Bone marrow (tissue), 2 donors: ENCODE data around the gene TRPM3.

Experiments
- DNase-seq, 2 donors: peaks; one replicate each; lab custom pipeline; 2025; lab: John Stamatoyannopoulos, UW

Gene TRPM3

DNA sequence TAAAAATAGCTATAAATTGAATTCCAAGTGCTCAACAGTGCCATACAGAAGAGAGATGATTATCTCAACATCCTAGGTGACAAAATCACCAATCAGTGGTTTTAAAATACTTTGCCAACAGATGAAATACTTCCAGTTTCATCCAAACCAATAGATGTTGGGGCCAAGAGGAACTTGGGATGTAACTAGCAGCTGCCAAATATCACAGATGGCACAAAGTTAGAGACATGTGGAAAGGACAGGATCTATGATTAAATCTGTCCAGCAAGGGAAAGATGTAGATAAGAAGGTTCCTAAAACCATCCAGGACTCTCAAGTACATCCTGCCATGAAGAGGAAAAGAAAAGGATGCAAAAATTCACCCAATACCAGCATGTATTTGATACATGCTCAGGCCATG, 23.8 kb downstream of the TRPM3 start:
- no peak for DNase-seq

DNA sequence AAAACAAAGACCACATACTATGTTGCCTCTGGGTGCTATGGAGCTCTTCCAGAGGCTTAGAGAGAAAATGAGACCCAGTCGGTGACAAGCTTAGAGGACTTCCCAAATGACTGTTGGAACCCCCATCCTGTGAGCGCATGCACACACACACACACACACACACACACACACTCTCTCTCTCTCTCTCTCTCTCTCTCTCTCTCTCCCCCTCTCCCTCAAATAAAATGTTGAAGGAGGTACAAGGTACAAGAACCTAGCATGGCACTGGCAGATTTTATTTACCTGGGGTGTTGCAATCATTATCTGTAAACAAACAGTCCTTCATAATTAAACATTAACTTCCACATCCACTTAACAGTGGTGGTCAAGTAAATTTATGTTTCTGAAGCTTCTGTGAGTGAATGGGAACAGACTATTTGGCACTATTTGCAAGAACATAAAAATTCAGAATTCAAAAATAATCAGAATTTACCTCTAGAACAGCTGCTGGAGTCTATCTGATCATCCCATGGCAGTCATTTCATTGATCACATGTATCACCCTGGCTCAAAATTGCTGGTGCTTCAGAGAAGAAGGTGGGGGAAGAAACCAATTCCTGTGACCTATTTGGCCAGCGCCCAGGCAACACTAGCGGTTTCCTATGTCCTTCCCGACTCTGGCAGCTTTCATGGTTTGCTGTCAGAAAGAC, 24.9 kb downstream of the TRPM3 start:
- no peak for DNase-seq

GRCh38 chr9:71094708-71095251, 26.6 kb downstream of the TRPM3 start:
- DNase-seq = no peak

DNA sequence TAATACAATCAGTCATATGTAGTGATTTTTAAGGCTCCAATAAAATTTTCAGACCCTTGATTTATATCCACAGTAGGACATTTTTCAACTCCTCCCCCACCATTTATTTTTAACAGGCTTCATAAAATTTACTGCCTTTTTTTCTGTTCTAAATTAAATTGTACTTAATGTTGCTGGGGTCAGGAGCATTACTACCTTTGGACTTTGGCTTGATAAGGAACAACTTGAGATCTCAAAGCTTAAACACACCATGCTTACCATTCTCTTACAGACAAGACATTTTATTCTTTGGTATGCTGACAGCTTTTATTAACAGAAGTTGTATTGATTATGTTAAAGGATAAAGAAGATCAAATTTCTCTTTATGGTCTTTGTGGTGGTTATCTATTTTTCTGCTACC, 30.5 kb downstream of the TRPM3 start:
- DNase-seq = no peak

- DNase-seq = no peak
Measured at GRCh38 chr9:71079451-71079850, 42.0 kb downstream of the TRPM3 start.

GRCh38 chr9:71076096-71076495, 45.3 kb downstream of the TRPM3 start:
- DNase-seq = no peak

DNA sequence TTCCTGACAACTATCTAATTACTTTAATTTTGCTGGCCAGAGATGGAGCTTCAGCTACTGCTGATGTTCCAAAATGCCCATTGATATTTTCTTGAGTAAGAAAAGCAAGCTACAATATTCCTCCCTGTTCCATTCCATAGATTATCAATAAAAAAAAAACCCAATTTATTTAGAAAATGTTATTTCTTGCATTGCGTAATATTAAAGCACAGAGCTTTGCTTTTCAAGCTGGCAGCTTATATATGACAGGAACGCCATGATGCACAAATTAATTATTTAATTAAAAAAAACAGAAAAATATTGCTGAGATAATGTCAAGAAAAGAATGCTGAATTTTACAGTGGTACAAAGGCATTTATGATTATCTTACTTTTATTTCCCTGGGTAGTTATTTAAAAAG, 47.9 kb downstream of the TRPM3 start:
- DNase-seq = no peak

GRCh38 chr9:71072587-71072986, 48.8 kb downstream of the TRPM3 start:
- no peak for DNase-seq

- DNase-seq = no peak
Measured at GRCh38 chr9:71071633-71072032, 49.8 kb downstream of the TRPM3 start.

GRCh38 chr9:71058660-71059059, 62.8 kb downstream of the TRPM3 start:
- no peak for DNase-seq

- no peak for DNase-seq
Measured at GRCh38 chr9:71052287-71052686, 69.1 kb downstream of the TRPM3 start.

DNA sequence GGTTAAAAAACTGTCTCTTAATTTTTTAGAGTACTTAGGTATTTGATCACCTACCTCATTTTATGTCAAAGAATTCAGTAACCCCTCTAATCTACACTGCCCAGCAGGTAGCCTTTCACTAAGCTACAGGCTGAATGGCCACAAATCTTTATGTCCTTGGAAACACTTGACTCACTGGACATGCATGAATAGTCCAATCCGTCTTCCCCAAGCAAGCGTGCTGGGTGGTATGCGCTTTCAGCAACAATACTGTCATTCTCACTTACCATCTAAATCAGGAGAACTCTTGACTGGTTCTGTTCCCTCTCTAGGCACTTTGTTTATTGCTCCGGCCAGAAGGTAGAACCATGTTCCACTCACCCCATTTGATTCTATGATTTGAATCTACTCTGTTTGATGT, 73.1 kb downstream of the TRPM3 start:
- DNase-seq = no peak

DNA sequence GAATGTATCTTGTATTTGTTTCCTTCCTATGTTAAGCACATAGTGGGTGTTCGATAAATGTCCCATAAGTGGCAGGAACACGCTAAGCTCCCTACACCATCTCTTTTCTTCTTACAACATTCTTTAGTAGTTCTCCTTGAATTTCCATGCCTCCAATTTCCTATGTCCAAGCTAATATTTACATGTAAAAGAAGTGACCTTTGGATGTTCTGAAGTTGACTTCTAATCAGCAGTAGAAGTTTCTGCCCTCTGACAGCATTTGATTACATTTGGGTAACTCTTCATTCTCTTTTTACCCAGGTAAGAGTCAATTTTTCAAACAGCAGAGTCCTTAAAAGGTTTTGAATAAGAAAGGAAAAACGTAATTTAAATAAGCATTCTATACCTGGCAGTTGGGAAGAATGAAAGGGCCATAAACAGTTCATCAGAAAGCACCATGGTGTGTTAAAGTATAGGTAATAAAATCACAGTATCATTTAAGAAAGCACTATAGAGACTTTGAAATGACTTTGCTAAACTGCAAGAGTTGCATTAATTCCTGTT, 78.9 kb downstream of the TRPM3 start:
- DNase-seq = no peak

GRCh38 chr9:71037521-71037920, 83.9 kb downstream of the TRPM3 start:
- DNase-seq = no peak

- DNase-seq = no peak
Measured at GRCh38 chr9:71036501-71036900, 84.9 kb downstream of the TRPM3 start.

- DNase-seq = no peak
Measured at GRCh38 chr9:71032779-71033178, 88.6 kb downstream of the TRPM3 start.

DNA sequence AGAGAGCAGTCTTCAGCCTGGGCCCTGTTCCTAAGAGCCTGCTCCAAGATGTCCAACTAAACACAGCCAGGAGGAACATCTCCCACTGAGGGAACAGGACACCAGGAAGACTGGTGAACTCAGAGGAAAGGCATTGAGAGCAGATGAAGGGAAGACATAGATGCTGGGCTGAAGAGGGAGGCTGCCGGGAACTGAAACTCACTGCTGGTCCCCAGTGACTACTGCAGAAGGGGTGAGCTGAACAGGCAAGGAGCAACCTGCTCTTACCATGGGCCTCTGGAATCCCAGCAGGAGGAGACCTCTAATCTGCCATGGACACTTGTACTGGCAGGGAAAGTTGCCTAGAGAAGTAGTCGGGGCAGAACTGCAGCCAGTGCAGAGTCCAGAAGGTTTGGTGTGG, 95.7 kb downstream of the TRPM3 start:
- DNase-seq = no peak

- DNase-seq = no peak
Measured at GRCh38 chr9:71025201-71025600, 96.2 kb downstream of the TRPM3 start.

- DNase-seq = no peak
Measured at GRCh38 chr9:71010258-71010657, 111.2 kb downstream of the TRPM3 start.

DNA sequence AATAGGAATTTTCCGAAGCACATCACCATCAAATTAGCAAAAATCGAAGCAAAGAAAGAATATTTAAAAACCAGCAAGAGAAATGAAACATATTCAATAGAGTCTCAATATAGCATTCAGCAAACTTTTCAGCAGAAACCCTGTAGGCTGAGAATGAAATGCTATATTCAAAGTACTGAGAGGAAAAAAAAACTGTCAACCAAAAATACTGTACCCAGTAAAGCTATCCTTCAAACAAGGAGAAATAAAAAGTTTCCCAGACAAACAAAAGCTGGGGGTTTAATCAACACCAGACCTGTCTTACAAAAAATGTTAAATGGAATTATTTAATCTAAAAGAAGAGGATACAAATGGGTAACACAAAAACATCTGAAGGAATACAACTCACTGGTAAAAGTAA, 116.0 kb downstream of the TRPM3 start:
- DNase-seq = no peak

DNA sequence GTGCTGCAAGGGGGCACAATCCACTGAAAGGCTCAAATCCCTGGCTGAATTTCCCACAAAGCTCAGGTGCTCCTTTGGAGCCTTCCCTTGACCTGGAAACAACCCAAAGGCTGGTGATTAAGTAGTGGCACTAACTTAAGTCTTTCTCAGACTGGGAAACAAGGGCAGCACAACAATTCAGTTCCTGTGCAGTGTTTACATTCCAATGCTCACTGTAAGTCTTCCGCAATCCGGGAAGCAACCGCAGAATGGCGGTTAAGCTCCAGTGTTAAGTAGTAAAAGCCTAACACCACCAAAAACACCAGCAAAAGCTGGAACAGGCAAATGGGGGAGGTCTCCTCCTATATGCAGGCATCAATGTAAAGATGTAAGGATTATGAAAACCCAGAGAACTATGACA, 117.2 kb downstream of the TRPM3 start:
- DNase-seq = no peak

GRCh38 chr9:71003346-71003745, 118.1 kb downstream of the TRPM3 start:
- DNase-seq = no peak

- no peak for DNase-seq
Measured at GRCh38 chr9:71001780-71002386, 119.5 kb downstream of the TRPM3 start.

GRCh38 chr9:70998962-70999361, 122.5 kb downstream of the TRPM3 start:
- no peak for DNase-seq
